Osteocyte (in vitro differentiated cells): ENCODE data around the gene PAQR4. TPM values are rescaled to one million over a fixed set of nuclear protein-coding genes. Genes with fewer than 3 reads are reported as not detected.

Experiments used
- DNase-seq: peaks from one replicate; pipeline ENCODE4 v3.0.0; 2021; ENCODE audit warnings: mixed read lengths; ENCODE audit not compliant: unreplicated experiment; ENCODE audit errors: extremely low spot score
- H3K27ac Mint-ChIP-seq: one replicate; pipeline ENCODE4 v1.8.0; 2021; ENCODE audit warnings: mild to moderate bottlenecking, mixed read lengths; ENCODE audit not compliant: unreplicated experiment
- H3K27me3 Mint-ChIP-seq: one replicate; pipeline ENCODE4 v1.8.0; 2021; ENCODE audit warnings: mixed read lengths; ENCODE audit not compliant: unreplicated experiment
- H3K36me3 Mint-ChIP-seq: one replicate; pipeline ENCODE4 v1.8.0; 2021; ENCODE audit warnings: mixed read lengths; ENCODE audit not compliant: unreplicated experiment
- H3K4me1 Mint-ChIP-seq: one replicate; pipeline ENCODE4 v1.8.0; 2021; ENCODE audit warnings: mixed read lengths; ENCODE audit not compliant: unreplicated experiment
- H3K4me3 Mint-ChIP-seq: one replicate; pipeline ENCODE4 v1.8.0; 2021; ENCODE audit warnings: mild to moderate bottlenecking, moderate library complexity, mixed read lengths; ENCODE audit not compliant: unreplicated experiment
- H3K9me3 Mint-ChIP-seq: one replicate; pipeline ENCODE4 v1.8.0; 2021; ENCODE audit warnings: mixed read lengths; ENCODE audit not compliant: unreplicated experiment
- CTCF ChIP-seq: fragments of 200-600 bp; sonication (generic); IDR thresholded peaks from 2 replicates; pipeline ENCODE4 v1.5.0; 2021; ENCODE audit warnings: antibody characterized with exemption, mild to moderate bottlenecking, moderate library complexity
- total RNA-seq: library from RNA; stranded (reverse); gene quantifications from 2 replicates; pipeline ENCODE4 v1.2.1, GENCODE V29; 2021

PAQR4 gene
- total RNA-seq, 1 donor from 2014 or later: 8.4 TPM

GRCh38 chr16:2980227-2981176 is 11.4 kb downstream of the PAQR4 start, which contains the start of gene PKMYT1:
Gene PKMYT1 (minus strand): TSS chr16:2980446. CDS start chr16:2979657, 789 bp downstream.
- peak within 1 kb of the TSS; percentile 77 for H3K27ac Mint-ChIP-seq
- peak within 1 kb of the TSS; percentile 75 for H3K4me3 Mint-ChIP-seq
- no peaks in the 10 kb centered on the region for H3K9me3 Mint-ChIP-seq
- no peak for TF ChIP-seq CTCF
- no peaks in the 10 kb centered on the region for H3K27me3 Mint-ChIP-seq
- peak; percentile 98 for DNase-seq
- no peaks in the 10 kb centered on the region for H3K36me3 Mint-ChIP-seq
- peaks cover 15% of the 10 kb centered on the region for H3K4me1 Mint-ChIP-seq

GRCh38 chr16:2981177-2981898 is 12.2 kb downstream of the PAQR4 start:
- no peaks in the 10 kb centered on the region for H3K27me3 Mint-ChIP-seq
- peak overlapping the region; percentile 77 for H3K27ac Mint-ChIP-seq

GRCh38 chr16:2981899-2982250 is 12.7 kb downstream of the PAQR4 start:
- peaks cover 21% of the 10 kb centered on the region for H3K4me1 Mint-ChIP-seq
- H3K4me3 Mint-ChIP-seq: peak overlapping the region; percentile 64
- no peaks in the 10 kb centered on the region for H3K9me3 Mint-ChIP-seq
- no peak for TF ChIP-seq CTCF
- H3K27ac Mint-ChIP-seq: peak overlapping the region; percentile 77
- no peak for DNase-seq
- H3K36me3 Mint-ChIP-seq: no peaks in the 10 kb centered on the region
- H3K27me3 Mint-ChIP-seq: no peaks in the 10 kb centered on the region

More at GRCh38 chr16:2981177-2981898, 12.2 kb downstream of the PAQR4 start:
- Mint-ChIP-seq H3K4me3 (peak overlapping the region; percentile 74), H3K9me3 (no peaks in the 10 kb centered on the region), H3K4me1 (peaks cover 16% of the 10 kb centered on the region), H3K36me3 (no peaks in the 10 kb centered on the region)
- DNase-seq: no peak
- no peak for TF ChIP-seq CTCF

- Mint-ChIP-seq H3K9me3 (no peaks in the 10 kb centered on the region), H3K27me3 (no peaks in the 10 kb centered on the region), H3K36me3 (no peaks in the 10 kb centered on the region), H3K27ac (no peak overlapping the region), H3K4me3 (no peak overlapping the region), H3K4me1 (peaks cover 21% of the 10 kb centered on the region)
- no peak for DNase-seq
- no peak for TF ChIP-seq CTCF
Measured at GRCh38 chr16:2982402-2982801, 13.3 kb downstream of the PAQR4 start.

GRCh38 chr16:2983706-2984136 is 14.6 kb downstream of the PAQR4 start:
- Mint-ChIP-seq H3K36me3 (no peaks in the 10 kb centered on the region), H3K4me3 (peak overlapping the region; percentile 57), H3K9me3 (no peaks in the 10 kb centered on the region), H3K27me3 (no peaks in the 10 kb centered on the region), H3K4me1 (peaks cover 30% of the 10 kb centered on the region), H3K27ac (no peak overlapping the region)
- peak; percentile 95 for DNase-seq
- TF ChIP-seq CTCF: peak; percentile 94
